ENCODE results near the gene OSBPL6.

The OSBPL6 gene

DNA sequence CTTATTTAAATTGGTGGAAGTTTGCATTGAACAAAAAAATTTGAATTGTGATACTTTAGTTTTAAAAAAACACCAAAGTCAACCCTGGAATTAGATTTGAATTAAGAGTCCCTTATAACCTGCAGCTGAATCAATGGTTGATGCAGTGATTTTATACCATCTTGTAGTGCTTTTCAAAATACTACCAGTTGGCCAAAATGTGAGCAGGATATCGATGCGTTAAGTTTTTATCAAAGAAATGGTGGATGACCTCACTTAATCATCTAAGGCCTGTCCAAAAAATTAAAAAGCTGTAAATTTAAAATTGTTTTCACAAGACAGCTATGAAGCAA, 48.2 kb downstream of the OSBPL6 start:
- DNase-seq: no peak

DNA sequence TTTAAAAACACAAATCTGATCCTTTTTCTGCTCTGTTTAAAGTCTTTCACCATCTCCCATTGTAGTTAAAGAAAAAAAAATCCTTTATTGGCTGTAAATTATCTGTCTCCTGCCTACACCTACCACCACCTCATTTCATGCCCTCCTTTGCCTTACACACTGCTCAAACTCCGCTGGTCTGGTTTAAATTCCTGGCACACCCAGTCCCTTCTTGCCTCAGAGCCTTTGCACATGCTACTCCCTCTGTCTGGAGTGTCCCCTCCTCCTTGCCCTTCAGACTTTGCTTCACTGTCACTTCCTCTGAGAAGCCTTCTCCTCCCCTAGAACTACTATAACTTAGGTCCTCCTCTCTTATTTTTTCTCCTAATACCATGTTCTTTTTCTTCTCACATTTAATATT, 49.6 kb downstream of the OSBPL6 start:
- DNase-seq: no peak

GRCh38 chr2:178244777-178245176, 50.5 kb downstream of the OSBPL6 start:
- no peak for DNase-seq

- DNase-seq: no peak
Observed at GRCh38 chr2:178246696-178247095, 52.4 kb downstream of the OSBPL6 start.

DNA sequence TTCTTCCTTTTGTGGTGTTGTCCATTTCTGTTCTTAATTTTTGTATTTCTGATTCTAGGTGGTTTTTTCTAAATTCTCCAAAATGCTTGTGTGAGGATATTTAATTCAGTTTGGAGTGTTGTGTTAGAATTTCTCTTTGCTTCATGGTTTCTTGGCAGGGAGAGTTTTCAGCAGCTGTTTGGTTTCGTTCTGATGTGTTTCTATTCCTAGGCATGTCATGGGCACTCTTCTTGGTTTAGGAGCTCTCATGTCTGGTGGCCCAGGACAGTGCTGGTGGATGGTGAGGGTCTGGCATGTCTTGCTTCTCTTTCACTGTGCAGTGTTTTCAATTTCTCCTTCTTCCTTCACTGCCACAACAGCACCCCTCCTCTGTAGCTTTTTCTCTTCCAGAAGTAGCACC, 52.9 kb downstream of the OSBPL6 start:
- no peak for DNase-seq

DNA sequence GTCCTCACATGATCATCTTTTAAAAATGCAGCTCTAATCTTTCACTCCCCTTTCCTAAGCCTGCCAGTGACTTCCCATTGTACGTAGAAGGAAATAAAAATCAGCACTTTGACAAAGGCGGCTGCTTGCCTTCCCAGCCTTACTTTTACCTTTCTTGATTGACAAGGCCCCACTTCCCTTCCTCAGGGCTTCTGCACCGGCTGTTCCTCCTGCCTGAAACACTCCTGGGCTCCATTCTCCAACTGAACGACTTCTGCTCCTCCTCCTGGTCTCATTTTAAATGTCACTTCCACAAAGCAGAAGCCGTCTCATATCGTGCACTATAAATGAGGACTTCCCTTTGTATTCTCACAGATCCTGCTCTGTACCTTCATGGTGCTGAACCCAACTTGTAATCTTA, 56.1 kb downstream of the OSBPL6 start:
- no peak for DNase-seq

GRCh38 chr2:178251151-178251955, 57.0 kb downstream of the OSBPL6 start:
- DNase-seq: no peak

DNA sequence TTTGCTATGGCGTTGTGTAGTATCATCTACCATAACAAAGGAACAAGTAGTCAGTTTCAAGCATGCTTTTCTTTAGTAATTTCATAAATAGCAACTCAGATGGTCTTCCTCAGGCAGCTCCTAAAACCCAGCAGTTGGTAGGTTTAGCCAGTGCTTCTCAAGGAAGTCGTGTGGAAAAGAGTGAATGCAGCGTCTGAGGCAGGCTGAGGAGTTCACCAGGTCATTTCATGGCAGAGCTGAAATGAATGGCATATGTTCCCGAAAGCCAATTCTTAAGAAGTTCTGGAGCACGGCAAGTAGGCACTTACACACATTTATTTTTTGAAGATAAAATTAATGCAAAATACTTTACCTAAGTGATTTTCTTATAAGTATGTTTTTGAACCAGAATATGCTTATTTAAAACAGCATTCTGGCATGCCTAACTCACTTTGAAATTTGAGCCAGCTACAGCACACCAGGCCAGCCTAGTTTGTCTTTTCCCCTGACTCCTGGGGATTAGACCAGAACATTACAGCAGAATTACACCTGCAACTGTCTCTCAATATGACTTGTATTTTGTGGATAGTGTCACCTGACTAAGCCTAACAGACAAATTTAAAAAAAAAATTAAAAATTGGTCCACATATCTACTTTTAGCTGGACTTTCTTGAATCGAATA, 62.2 kb downstream of the OSBPL6 start:
- DNase-seq: no peak

GRCh38 chr2:178257127-178257526, 62.8 kb downstream of the OSBPL6 start:
- DNase-seq: no peak

DNA sequence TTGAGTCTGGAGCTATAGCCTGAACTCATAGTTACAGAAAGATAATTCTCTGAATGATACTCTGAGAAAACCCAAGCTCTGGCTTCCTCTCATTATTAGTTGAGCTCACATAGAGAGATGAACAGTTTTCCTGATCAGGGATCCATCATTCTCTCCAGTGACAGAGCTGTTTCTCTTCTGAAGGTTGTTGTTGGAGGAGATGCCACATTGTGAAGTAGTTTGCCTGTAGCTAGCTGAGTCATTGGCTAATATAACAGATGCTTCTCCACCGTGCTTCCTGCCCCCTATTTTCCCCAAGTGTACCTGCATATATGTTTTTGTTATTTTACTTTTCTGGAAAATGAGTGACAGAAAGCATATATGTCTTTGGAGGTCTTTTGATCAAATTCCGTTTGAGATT, 64.6 kb downstream of the OSBPL6 start:
- DNase-seq: no peak

DNA sequence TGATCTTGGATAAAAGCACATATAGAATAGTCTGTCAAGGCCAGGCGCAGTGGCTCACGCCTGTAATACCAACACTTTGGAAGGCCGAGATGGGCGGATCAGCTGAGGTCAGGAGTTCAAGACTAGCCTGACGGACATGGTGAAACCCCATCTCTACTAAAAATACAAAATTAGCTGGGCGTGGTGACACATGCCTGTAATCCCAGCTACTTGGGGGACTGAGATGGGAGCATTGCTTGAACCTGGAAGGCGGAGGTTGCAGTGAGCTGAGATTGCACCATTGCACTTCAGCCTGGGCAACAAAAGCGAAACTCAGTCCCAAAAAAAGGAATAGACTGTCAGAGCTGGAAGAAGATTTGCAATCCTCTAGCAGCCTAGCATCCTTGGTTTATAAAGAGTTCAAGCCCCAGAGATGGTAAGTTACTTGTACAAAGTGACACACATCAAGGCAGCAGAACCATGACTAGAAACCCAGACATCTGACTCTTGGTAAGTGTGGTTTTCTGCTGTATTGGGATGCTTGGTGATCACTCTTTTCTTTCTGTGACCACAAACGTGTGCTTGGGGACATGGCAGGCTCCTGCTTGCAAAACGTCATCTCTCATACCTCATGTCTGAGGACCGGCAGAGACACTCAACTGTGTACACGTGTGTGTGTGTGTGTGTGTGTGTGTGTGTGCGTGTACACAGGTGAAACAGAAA, 69.0 kb downstream of the OSBPL6 start:
- DNase-seq: no peak

- no peak for DNase-seq
Observed at GRCh38 chr2:178264211-178264610, 69.9 kb downstream of the OSBPL6 start.

- no peak for DNase-seq
Observed at GRCh38 chr2:178265851-178266250, 71.5 kb downstream of the OSBPL6 start.

GRCh38 chr2:178266445-178266844, 72.1 kb downstream of the OSBPL6 start:
- DNase-seq: no peak

- DNase-seq: no peak
Observed at GRCh38 chr2:178267660-178268059, 73.3 kb downstream of the OSBPL6 start.

GRCh38 chr2:178268435-178268834, 74.1 kb downstream of the OSBPL6 start:
- no peak for DNase-seq

- no peak for DNase-seq
Observed at GRCh38 chr2:178269438-178270224, 75.3 kb downstream of the OSBPL6 start.

DNA sequence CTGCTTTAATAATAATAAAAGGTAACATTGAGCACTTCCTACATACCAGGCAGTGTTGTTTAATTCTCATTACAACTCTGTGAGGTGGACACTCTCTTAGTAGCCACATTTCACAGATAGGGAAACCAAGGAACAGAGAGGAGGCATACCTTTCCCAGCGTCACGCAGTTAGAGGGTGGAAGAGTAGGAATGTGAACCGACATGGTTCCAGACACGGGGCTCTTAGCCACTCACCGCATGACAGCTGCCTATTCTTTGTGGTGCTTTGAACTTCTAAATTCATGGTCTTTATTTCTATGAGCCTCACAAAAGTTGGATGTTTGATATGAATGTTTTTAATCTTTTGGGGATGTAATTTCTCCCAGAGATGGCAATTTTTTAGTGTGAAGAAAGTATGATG, 76.0 kb downstream of the OSBPL6 start:
- DNase-seq: no peak

- DNase-seq: no peak
Observed at GRCh38 chr2:178271094-178271493, 76.8 kb downstream of the OSBPL6 start.

- DNase-seq: no peak
Observed at GRCh38 chr2:178271629-178272333, 77.5 kb downstream of the OSBPL6 start.

- no peak for DNase-seq
Observed at GRCh38 chr2:178273787-178274360, 79.6 kb downstream of the OSBPL6 start.

DNA sequence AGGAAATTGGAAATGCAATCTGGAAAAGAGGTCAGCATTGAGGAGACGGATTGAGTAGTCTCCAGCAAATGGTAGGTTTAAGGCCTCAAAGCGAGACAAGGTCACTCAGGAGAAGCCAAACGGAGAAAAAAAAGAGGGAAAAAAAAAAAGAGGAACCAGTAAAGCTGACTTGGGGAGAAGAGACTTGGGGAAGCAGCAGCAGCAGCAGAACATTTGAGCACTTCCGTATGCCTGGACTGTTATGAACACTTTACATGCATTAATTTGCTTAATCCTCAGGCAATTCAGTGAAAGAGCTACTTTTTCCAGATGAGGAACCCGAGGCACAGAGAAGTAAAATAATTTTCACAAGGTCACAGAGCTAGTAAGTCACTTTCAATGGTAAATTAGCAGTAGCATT, 81.3 kb downstream of the OSBPL6 start:
- DNase-seq: no peak
